ENCODE results near the gene RLBP1. TPM values are rescaled to one million over a fixed set of nuclear protein-coding genes. Genes with fewer than 3 reads are reported as not detected.

Gene RLBP1
- total and polyA plus RNA-seq, 10 of the 15 experiments (the other 5 are each of a cell fraction or from before 2014, with no cell fraction given) = 0.06 TPM; not detected in 9

- Histone ChIP-seq H3K4me1 (ENCODE audit: control insufficient read depth, insufficient read depth, low read length) (no peaks in the 10 kb centered on the region), H3K4me2 (ENCODE audit: control insufficient read depth, insufficient read depth) (no peak overlapping the region), H3K9ac (ENCODE audit: control insufficient read depth, insufficient read depth, low read length) (no peak overlapping the region), H2AFZ (ENCODE audit: control insufficient read depth, low read depth, low read length) (no peak overlapping the region), H3K27me3 (replicated peaks in 1 of 2; ENCODE audit: control insufficient read depth in 2 of 2, insufficient read depth in 2 of 2, low read length in 1 of 2) (no peaks in the 10 kb centered on the region), H4K20me1 (ENCODE audit: control insufficient read depth, insufficient read depth) (no peaks in the 10 kb centered on the region), H3K9me3 (replicated peaks; ENCODE audit: control insufficient read depth, insufficient read depth, low read length) (no peaks in the 10 kb centered on the region), H3K36me3 (ENCODE audit: control insufficient read depth in 2 of 2, insufficient read depth in 2 of 2, low read length in 1 of 2) (no peaks in the 10 kb centered on the region), H3K27ac (ENCODE audit: control insufficient read depth, insufficient read depth) (no peak overlapping the region), H3K79me2 (ENCODE audit: control insufficient read depth, insufficient read depth, low read length) (no peaks in the 10 kb centered on the region), H3K4me3 (no peak overlapping the region)
- intact Hi-C loops (cut with micrococcal nuclease; ENCODE audit: unreplicated experiment) (no loop called here), in situ Hi-C loops (cut with MboI) (no loop called here)
- TF ChIP-seq SP1 (IDR thresholded peaks at IDR 0.05; ENCODE audit: low read depth, low read length) (no peak), CREM (IDR thresholded peaks at IDR 0.05; ENCODE audit: low read depth) (no peak), CHD1 (IDR thresholded peaks at IDR 0.05; ENCODE audit: low read depth, low read length) (no peak), RCOR1 (conservative IDR thresholded peaks at IDR 0.05; ENCODE audit: low read depth, low read length) (no peak), TCF12 (IDR thresholded peaks at IDR 0.05; ENCODE audit: low read depth, low read length) (no peak), SREBF2 (IDR thresholded peaks at IDR 0.05; ENCODE audit: low read length) (no peak), SKIL (IDR thresholded peaks at IDR 0.05; ENCODE audit: low read depth, poor library complexity, severe bottlenecking) (no peak), TAF1 (IDR thresholded peaks at IDR 0.05; ENCODE audit: borderline replicate concordance, low read depth, low read length) (no peak), NR2C2 (IDR thresholded peaks at IDR 0.05; ENCODE audit: borderline replicate concordance, control insufficient read depth, insufficient read length, low read depth) (no peak), RBBP5 (conservative IDR thresholded peaks at IDR 0.05) (no peak), ZNF217 (IDR thresholded peaks at IDR 0.05) (no peak), RELA (IDR thresholded peaks at IDR 0.05; ENCODE audit: borderline replicate concordance, partially characterized antibody) (no peak), USF1 (IDR thresholded peaks at IDR 0.05; ENCODE audit: borderline replicate concordance, extremely low read length, insufficient read depth, low read depth, low read length) (no peak), MYB (IDR thresholded peaks at IDR 0.05; ENCODE audit: borderline replicate concordance, low read depth, low read length) (no peak), POU2F2 (IDR thresholded peaks at IDR 0.05; ENCODE audit: borderline replicate concordance, low read depth, low read length) (no peak), ZNF384 (IDR thresholded peaks at IDR 0.05; ENCODE audit: borderline replicate concordance, low read depth, low read length) (no peak), SUPT20H (IDR thresholded peaks at IDR 0.05; ENCODE audit: borderline replicate concordance, control insufficient read depth, low read depth, low read length) (no peak), MYC (IDR thresholded peaks at IDR 0.05; ENCODE audit: insufficient read depth, insufficient read length, insufficient replicate concordance, low read length, severe bottlenecking) (no peak)
- ChIA-PET SMC1A (ENCODE audit: uncharacterized antibody, unreplicated experiment) (interaction anchor here (1.0 kb wide), 1 partner anchor 18 kb away, joined by 3 read pairs; no protein-coding TSS in a partner anchor), POLR2A (no interaction called here), RAD21 (ENCODE audit: unreplicated experiment) (no interaction called here), CTCF (no interaction called here)
- ATAC-seq (no peak), FAIRE-seq (no peak), DNase-seq (ENCODE audit: low read depth, low spot score) (no peak)
- BruUV-seq (replicated peaks) = no TSS peak
- WGBS (ENCODE audit: insufficient coverage, insufficient replicate concordance, low lambda C conversion rate, missing lambda C conversion rate) = 45% methylated on average over 14 of the region's 14 CpGs
Observed at GRCh38 chr15:89226359-89227221, 5.2 kb upstream of the RLBP1 start.
